ENCODE results near the gene SBNO2. TPM values are rescaled to one million over a fixed set of nuclear protein-coding genes. Genes with fewer than 3 reads are reported as not detected.

SBNO2 gene
- total and polyA plus RNA-seq, 9 of the 15 experiments (the other 6 are each of a cell fraction or from before 2014, with no cell fraction given) = 0.01 to 46.2 (median 6.7) TPM

DNA sequence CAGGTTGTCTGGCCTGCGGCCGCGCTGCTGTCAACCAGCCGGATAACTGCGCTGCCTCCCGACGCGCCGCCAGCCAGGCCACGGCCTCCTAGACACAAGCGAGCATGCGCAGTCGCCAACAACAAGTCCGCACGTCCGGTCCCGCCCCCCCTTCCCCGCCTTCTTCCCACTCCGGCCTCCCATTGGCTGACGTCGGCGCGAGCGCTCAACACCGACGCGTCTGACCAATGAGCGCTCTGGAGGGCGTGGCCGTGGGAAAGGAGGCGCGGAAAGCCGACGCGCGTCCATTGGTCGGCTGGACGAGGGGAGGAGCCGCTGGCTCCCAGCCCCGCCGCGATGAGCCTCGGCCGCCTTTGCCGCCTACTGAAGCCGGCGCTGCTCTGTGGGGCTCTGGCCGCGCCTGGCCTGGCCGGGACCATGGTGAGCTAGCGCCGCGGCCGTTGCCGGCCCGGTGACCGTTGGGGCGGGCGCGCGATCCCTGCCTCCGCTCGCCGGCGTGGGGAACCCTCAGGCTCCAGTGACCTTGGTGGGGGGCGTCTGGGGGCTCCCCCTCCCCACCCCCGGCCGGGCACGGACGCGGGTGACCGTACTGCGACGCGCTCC is 70.3 kb downstream of the SBNO2 start, which contains the start of gene GPX4 (continued):
- TF ChIP-seq, protein P1, sequence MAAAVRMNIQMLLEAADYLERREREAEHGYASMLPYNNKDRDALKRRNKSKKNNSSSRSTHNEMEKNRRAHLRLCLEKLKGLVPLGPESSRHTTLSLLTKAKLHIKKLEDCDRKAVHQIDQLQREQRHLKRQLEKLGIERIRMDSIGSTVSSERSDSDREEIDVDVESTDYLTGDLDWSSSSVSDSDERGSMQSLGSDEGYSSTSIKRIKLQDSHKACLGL (CRISPR knock-in tag; IDR thresholded peaks at IDR 0.05; ENCODE audit: borderline replicate concordance, poor library complexity, severe bottlenecking) = no peak
- peak; percentile 88; the same call in 1 of the 2 replicates for TF ChIP-seq PHF8 (IDR thresholded peaks at IDR 0.05; ENCODE audit: borderline replicate concordance, low read length)
- TF ChIP-seq, protein P2, sequence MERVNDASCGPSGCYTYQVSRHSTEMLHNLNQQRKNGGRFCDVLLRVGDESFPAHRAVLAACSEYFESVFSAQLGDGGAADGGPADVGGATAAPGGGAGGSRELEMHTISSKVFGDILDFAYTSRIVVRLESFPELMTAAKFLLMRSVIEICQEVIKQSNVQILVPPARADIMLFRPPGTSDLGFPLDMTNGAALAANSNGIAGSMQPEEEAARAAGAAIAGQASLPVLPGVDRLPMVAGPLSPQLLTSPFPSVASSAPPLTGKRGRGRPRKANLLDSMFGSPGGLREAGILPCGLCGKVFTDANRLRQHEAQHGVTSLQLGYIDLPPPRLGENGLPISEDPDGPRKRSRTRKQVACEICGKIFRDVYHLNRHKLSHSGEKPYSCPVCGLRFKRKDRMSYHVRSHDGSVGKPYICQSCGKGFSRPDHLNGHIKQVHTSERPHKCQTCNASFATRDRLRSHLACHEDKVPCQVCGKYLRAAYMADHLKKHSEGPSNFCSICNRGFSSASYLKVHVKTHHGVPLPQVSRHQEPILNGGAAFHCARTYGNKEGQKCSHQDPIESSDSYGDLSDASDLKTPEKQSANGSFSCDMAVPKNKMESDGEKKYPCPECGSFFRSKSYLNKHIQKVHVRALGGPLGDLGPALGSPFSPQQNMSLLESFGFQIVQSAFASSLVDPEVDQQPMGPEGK (CRISPR knock-in tag; IDR thresholded peaks at IDR 0.05; ENCODE audit: borderline replicate concordance) = no peak
- no peak for TF ChIP-seq ZNF121 (CRISPR knock-in tag; conservative IDR thresholded peaks at IDR 0.05)
- TF ChIP-seq XRCC3 (IDR thresholded peaks at IDR 0.05) = no peak
- TF ChIP-seq E2F3 (CRISPR knock-in tag; IDR thresholded peaks at IDR 0.05) = no peak
- TF ChIP-seq SRF (CRISPR knock-in tag; IDR thresholded peaks at IDR 0.05) = no peak; a peak in 1 of 4 replicates
- TF ChIP-seq ZNF311 (CRISPR knock-in tag; IDR thresholded peaks at IDR 0.05) = no peak
- TF ChIP-seq ZC3H11A (IDR thresholded peaks at IDR 0.05; ENCODE audit: low read depth, low read length) = no peak
- TF ChIP-seq POLR2AphosphoS2 (IDR thresholded peaks at IDR 0.05; ENCODE audit: low read length) = peak; percentile 75; the same call in 1 of the 2 replicates
- peak; percentile 94 for TF ChIP-seq ZBTB7A (IDR thresholded peaks at IDR 0.05; ENCODE audit: borderline replicate concordance, control insufficient read depth, low read depth, low read length)
- TF ChIP-seq HMG20B (CRISPR knock-in tag; IDR thresholded peaks at IDR 0.05) = no peak
- TF ChIP-seq ZNF197 (CRISPR knock-in tag; IDR thresholded peaks at IDR 0.05; ENCODE audit: low read depth) = no peak
- TF ChIP-seq, protein P3, sequence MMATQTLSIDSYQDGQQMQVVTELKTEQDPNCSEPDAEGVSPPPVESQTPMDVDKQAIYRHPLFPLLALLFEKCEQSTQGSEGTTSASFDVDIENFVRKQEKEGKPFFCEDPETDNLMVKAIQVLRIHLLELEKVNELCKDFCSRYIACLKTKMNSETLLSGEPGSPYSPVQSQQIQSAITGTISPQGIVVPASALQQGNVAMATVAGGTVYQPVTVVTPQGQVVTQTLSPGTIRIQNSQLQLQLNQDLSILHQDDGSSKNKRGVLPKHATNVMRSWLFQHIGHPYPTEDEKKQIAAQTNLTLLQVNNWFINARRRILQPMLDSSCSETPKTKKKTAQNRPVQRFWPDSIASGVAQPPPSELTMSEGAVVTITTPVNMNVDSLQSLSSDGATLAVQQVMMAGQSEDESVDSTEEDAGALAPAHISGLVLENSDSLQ (IDR thresholded peaks at IDR 0.05) = peak; percentile 76
- TF ChIP-seq, protein P4, sequence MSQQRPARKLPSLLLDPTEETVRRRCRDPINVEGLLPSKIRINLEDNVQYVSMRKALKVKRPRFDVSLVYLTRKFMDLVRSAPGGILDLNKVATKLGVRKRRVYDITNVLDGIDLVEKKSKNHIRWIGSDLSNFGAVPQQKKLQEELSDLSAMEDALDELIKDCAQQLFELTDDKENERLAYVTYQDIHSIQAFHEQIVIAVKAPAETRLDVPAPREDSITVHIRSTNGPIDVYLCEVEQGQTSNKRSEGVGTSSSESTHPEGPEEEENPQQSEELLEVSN (IDR thresholded peaks at IDR 0.05; ENCODE audit: borderline replicate concordance in 1 of 2, extremely low read depth in 1 of 2, insufficient read depth in 1 of 2, insufficient read length in 1 of 2, low read depth in 1 of 2, low read length in 1 of 2, poor library complexity in 1 of 2, severe bottlenecking in 1 of 2) = peak; percentile 27 to 66
- TF ChIP-seq, protein P5, sequence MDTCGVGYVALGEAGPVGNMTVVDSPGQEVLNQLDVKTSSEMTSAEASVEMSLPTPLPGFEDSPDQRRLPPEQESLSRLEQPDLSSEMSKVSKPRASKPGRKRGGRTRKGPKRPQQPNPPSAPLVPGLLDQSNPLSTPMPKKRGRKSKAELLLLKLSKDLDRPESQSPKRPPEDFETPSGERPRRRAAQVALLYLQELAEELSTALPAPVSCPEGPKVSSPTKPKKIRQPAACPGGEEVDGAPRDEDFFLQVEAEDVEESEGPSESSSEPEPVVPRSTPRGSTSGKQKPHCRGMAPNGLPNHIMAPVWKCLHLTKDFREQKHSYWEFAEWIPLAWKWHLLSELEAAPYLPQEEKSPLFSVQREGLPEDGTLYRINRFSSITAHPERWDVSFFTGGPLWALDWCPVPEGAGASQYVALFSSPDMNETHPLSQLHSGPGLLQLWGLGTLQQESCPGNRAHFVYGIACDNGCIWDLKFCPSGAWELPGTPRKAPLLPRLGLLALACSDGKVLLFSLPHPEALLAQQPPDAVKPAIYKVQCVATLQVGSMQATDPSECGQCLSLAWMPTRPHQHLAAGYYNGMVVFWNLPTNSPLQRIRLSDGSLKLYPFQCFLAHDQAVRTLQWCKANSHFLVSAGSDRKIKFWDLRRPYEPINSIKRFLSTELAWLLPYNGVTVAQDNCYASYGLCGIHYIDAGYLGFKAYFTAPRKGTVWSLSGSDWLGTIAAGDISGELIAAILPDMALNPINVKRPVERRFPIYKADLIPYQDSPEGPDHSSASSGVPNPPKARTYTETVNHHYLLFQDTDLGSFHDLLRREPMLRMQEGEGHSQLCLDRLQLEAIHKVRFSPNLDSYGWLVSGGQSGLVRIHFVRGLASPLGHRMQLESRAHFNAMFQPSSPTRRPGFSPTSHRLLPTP (IDR thresholded peaks at IDR 0.05; ENCODE audit: borderline replicate concordance, extremely low read depth, insufficient read length) = no peak
- no peak for TF ChIP-seq MIER1 (IDR thresholded peaks at IDR 0.05; ENCODE audit: low read depth)
- TF ChIP-seq CREM (IDR thresholded peaks at IDR 0.05; ENCODE audit: low read depth) = peak; percentile 79
- TF ChIP-seq ZFP36 (IDR thresholded peaks at IDR 0.05; ENCODE audit: low read depth, low read length, partially characterized antibody) = peak; percentile 50
- TF ChIP-seq ARHGAP35 (IDR thresholded peaks at IDR 0.05; ENCODE audit: partially characterized antibody) = no peak
